ENCODE data around the gene SCMH1. TPM values are rescaled to one million over a fixed set of nuclear protein-coding genes. Genes with fewer than 3 reads are reported as not detected.

SCMH1 gene
- total and polyA plus RNA-seq, 11 donors = 36.0 to 56.2 (median 43.0) TPM

DNA sequence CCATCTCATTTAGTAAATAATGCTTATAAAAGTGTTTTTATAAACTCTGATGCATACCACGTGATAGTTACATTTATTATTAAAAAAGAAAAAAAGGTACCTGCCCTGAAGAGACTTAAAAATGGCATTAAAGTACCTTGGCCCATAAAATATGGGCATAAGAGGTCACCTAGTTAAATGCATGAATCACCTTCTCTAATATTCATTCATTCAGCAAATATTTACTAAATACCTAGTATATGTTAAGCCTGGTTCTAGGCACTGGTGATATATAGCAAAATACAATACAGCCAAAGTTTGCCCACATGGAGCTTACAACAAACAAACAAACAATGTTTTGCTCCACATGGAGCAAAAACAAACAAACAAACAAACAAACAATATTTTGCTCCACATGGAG lies 87.0 kb downstream of the SCMH1 start:
- Histone ChIP-seq H3K4me1 (peaks cover 0 to 32% (median 7%) of the 10 kb centered on the region in 12 donors), H3K27me3 (no peaks in the 10 kb centered on the region), H3K9me3 (no peaks in the 10 kb centered on the region), H3K27ac (no peak overlapping the region), H3K36me3 (peaks cover 0 to 17% (median 3%) of the 10 kb centered on the region in 9 donors), H3K4me3 (no peak overlapping the region)
- DNase-seq (no peak), ATAC-seq (no peak)
- no peak for TF ChIP-seq POLR2A (IDR thresholded peaks at IDR 0.05)
- TF ChIP-seq, protein P1, sequence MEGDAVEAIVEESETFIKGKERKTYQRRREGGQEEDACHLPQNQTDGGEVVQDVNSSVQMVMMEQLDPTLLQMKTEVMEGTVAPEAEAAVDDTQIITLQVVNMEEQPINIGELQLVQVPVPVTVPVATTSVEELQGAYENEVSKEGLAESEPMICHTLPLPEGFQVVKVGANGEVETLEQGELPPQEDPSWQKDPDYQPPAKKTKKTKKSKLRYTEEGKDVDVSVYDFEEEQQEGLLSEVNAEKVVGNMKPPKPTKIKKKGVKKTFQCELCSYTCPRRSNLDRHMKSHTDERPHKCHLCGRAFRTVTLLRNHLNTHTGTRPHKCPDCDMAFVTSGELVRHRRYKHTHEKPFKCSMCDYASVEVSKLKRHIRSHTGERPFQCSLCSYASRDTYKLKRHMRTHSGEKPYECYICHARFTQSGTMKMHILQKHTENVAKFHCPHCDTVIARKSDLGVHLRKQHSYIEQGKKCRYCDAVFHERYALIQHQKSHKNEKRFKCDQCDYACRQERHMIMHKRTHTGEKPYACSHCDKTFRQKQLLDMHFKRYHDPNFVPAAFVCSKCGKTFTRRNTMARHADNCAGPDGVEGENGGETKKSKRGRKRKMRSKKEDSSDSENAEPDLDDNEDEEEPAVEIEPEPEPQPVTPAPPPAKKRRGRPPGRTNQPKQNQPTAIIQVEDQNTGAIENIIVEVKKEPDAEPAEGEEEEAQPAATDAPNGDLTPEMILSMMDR (IDR thresholded peaks at IDR 0.05) = no peak
- intact Hi-C loops (cut with DNase I) = loop anchor here in 1 of 10 donors (10.0 kb wide), 1 partner anchor 80 kb away; no protein-coding TSS in a partner anchor
- 93 to 98% (median 98%) methylated on average over 1 of the region's 1 CpG for WGBS, 4 donors

DNA sequence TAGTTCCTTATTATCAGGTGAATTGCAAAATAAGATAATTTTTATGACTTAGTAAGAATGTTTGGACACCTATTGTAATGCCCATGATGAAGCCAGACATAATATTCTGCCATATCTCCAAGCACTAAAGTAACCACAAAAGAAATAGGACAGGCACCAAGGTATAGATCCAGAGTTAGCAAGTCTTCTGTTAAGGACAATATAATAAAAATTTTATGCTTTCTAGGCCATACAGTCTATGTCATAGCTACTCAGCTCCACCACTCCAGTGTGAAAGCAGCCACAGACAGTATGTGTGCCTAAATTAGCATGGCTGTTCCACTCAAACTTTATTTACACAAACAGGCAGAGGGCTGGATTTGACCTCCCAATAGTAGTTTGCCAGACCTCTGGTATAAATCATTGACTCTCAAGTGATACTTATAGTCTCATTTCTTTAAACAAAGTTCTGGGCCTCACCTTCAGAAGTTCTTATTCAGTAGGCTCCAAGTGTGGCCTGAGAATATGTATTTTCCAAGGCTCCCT lies 88.3 kb downstream of the SCMH1 start:
- ATAC-seq = no peak
- Histone ChIP-seq H3K4me1 (peaks cover 0 to 30% (median 7%) of the 10 kb centered on the region in 12 donors), H3K36me3 (peaks cover 0 to 25% (median 7%) of the 10 kb centered on the region in 9 donors), H3K4me3 (no peak overlapping the region), H3K27me3 (no peaks in the 10 kb centered on the region), H3K9me3 (no peaks in the 10 kb centered on the region), H3K27ac (peak overlapping the region in 1 of 12 donors; percentile 70)
- intact Hi-C loops (cut with DNase I) = loop anchor here in 1 of 10 donors (10.0 kb wide), 1 partner anchor 81 kb away; no protein-coding TSS in a partner anchor
- no peak for DNase-seq
- no peak for TF ChIP-seq POLR2A (IDR thresholded peaks at IDR 0.05)
- TF ChIP-seq, protein P1 (IDR thresholded peaks at IDR 0.05) = no peak

DNA sequence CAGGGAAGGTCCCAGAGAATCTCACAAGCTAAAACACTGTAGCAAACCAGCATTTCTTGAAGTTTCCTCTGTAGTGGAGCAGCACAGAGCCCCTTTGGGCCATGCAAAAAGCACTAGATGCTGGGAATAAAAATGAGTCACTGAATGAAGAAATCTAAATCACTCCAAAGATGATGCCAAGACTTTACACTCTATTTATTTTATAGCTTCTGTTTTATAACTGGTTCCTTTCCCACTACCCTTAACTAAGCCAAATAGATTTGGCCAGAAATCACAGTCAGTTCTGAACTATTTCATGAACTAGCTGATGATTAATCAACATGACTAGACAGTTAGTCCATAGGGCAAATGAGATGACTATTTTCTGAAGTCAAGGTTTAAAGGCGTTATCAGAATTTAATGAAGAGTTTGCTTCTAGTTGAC lies 89.5 kb downstream of the SCMH1 start:
- H3K36me3 ChIP-seq = peaks cover 0 to 31% (median 7%) of the 10 kb centered on the region in 9 donors
- H3K9me3 ChIP-seq = no peaks in the 10 kb centered on the region
- H3K27me3 ChIP-seq = no peaks in the 10 kb centered on the region
- peak in 3 of 4 donors; percentile 49 to 77 (median 68) for ATAC-seq
- no peak overlapping the region for H3K4me3 ChIP-seq
- H3K4me1 ChIP-seq = peaks cover 0 to 20% (median 7%) of the 10 kb centered on the region in 12 donors
- 74 to 91% (median 88%) methylated on average over 1 of the region's 1 CpG for WGBS, 4 donors
- TF ChIP-seq, protein P1 (IDR thresholded peaks at IDR 0.05) = no peak
- no peak for TF ChIP-seq POLR2A (IDR thresholded peaks at IDR 0.05)
- intact Hi-C loops (cut with DNase I) = loop anchor here in 1 of 10 donors (10.0 kb wide), 1 partner anchor 82 kb away; no protein-coding TSS in a partner anchor
- DNase-seq = no peak
- H3K27ac ChIP-seq = peak overlapping the region in 3 of 12 donors; percentile 45 to 70 (median 51)

DNA sequence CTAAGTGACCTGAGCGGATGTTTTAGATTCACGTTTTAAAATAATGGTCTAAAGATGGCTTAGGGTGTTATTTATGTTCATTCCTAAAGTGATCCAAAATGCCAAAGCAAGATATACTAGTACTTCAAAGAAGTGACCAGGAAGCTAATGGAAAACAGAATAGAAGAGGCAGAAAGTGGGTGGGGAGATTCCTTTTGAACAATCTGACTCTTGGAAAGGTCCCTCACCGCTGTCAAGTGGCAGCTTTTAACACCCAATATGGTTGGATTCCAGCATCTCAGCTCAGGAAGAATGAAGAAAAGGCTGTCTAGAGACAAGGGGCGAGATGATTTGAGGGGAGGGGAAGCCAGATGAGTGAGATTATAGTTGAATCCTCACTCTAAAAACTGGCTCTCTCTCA lies 90.3 kb downstream of the SCMH1 start:
- H3K9me3 ChIP-seq = no peaks in the 10 kb centered on the region
- ATAC-seq (peak in 1 of 4 donors; percentile 5), DNase-seq (no peak)
- TF ChIP-seq POLR2A (IDR thresholded peaks at IDR 0.05) = no peak
- TF ChIP-seq, protein P1 (IDR thresholded peaks at IDR 0.05) = no peak
- H3K27ac ChIP-seq = peak overlapping the region in 4 of 12 donors; percentile 10 to 70 (median 48)
- H3K4me1 ChIP-seq = peaks cover 0 to 20% (median 7%) of the 10 kb centered on the region in 12 donors
- peaks cover 0 to 31% (median 7%) of the 10 kb centered on the region in 9 donors for H3K36me3 ChIP-seq
- intact Hi-C loops (cut with DNase I) = loop anchor here in 1 of 10 donors (10.0 kb wide), 1 partner anchor 83 kb away; no protein-coding TSS in a partner anchor
- 62 to 66% (median 64%) methylated on average over 4 of the region's 4 CpGs for WGBS, 4 donors
- no peak overlapping the region for H3K4me3 ChIP-seq
- no peaks in the 10 kb centered on the region for H3K27me3 ChIP-seq
